K562 (cell line): ENCODE results near the gene HMGXB3. TPM values are rescaled to one million over a fixed set of nuclear protein-coding genes. Genes with fewer than 3 reads are reported as not detected.

Experiments
- ATAC-seq: fragments of 200-7000 bp; cut with Tn5 transposase; 3 replicates; pipeline ENCODE4 v1.9.1; 2020; ENCODE audit warnings: moderate library complexity
- BruUV-seq: library from RNA; stranded (reverse); fragments of 400-500 nt; replicated peaks from 2 replicates; lab custom pipeline; 2021; lab: Mats Ljungman, UMichigan
- CTCF ChIA-PET: fragments of 300-600 bp; formaldehyde crosslinking; extraction: SDS; loops from one replicate; lab custom pipeline; 2021; ENCODE audit warnings: low intra/inter-chr PET ratio; lab: Yijun Ruan, JAX
- POLR2A ChIA-PET: fragments of 300-600, 350-650 bp; sonication (Branson Sonifier 250); formaldehyde crosslinking; extraction: SDS; loops from one replicate; lab custom pipeline; 2021; ENCODE audit warnings: antibody characterized with exemption, inconsistent platforms; lab: Yijun Ruan, JAX
- DNase-seq, 4 experiments: peaks; one replicate each; pipeline versions ENCODE4 v3.0.0 to v3.0.0-alpha.2; 2011 to 2018; ENCODE audit warnings: low spot score in 3 of 4, mixed read lengths in 3 of 4; ENCODE audit errors: extremely low read depth in 1 of 4
- FAIRE-seq: peaks from 2 replicates; lab custom pipeline; 2011; peaks lifted over from hg19 to GRCh38; lab: Jason Lieb, UNC
- H2AFZ ChIP-seq: 2 replicates; pipeline ENCODE4 v1.6.0; 2011; ENCODE audit warnings: low read depth, low read length, control low read depth, inconsistent platforms
- H3K27ac ChIP-seq: fragments of 200-600 bp; 3 replicates; pipeline ENCODE4 v1.8.0; 2011; ENCODE audit warnings: low read depth, mild to moderate bottlenecking, control low read depth, inconsistent platforms, low read length, moderate library complexity, mixed read lengths; ENCODE audit errors: extremely low read depth
- H3K27me3 ChIP-seq, 2 experiments: fragments of 300-600 bp in 1 of 2; 2 replicates in 1 of 2; 3 replicates in 1 of 2; pipeline versions ENCODE4 v1.6.0 to v1.8.0; 2011; ENCODE audit warnings: inconsistent platforms in 2 of 2, low read length in 2 of 2, mild to moderate bottlenecking in 1 of 2, mixed read lengths in 1 of 2, moderate library complexity in 1 of 2; ENCODE audit not compliant: control insufficient read depth in 2 of 2, insufficient read depth in 2 of 2
- H3K36me3 ChIP-seq: fragments of 300-600 bp; 3 replicates; pipeline ENCODE4 v1.8.0; 2011; ENCODE audit warnings: mild to moderate bottlenecking, low read length, inconsistent platforms; ENCODE audit not compliant: control insufficient read depth, insufficient read depth
- H3K4me1 ChIP-seq, 2 experiments: fragments of 200-600 bp in 1 of 2; replicated peaks in 1 of 2; 2 replicates in 1 of 2; 3 replicates in 1 of 2; pipeline versions ENCODE4 v1.5.1 to v1.8.0; 2011; ENCODE audit warnings: inconsistent platforms in 2 of 2, low read length in 2 of 2, mild to moderate bottlenecking in 1 of 2, mixed read lengths in 1 of 2, moderate library complexity in 1 of 2; ENCODE audit not compliant: control insufficient read depth in 2 of 2, insufficient read depth in 2 of 2
- H3K4me2 ChIP-seq: 2 replicates; pipeline ENCODE4 v1.6.1; 2011; ENCODE audit warnings: low read length, control low read depth, inconsistent platforms, mixed read lengths; ENCODE audit not compliant: insufficient read depth
- H3K4me3 ChIP-seq: fragments of 200-600 bp; sonication (generic), shearing (Covaris generic); 2 replicates; pipeline ENCODE4 v1.5.1; 2016; ENCODE audit warnings: control low read depth, inconsistent platforms
- H3K79me2 ChIP-seq: fragments of 200-600 bp; 3 replicates; pipeline ENCODE4 v1.8.0; 2011; ENCODE audit warnings: low read length, inconsistent platforms; ENCODE audit not compliant: control insufficient read depth, insufficient read depth
- H3K9ac ChIP-seq, 2 experiments: 2 replicates each; pipeline versions ENCODE4 v1.6.0 to v1.6.1; 2011; ENCODE audit warnings: low read depth in 2 of 2, low read length in 2 of 2, control low read depth in 1 of 2, inconsistent platforms in 1 of 2, mild to moderate bottlenecking in 1 of 2, mixed read lengths in 1 of 2; ENCODE audit not compliant: insufficient read depth in 1 of 2
- H3K9me1 ChIP-seq: one replicate; pipeline ENCODE4 v1.6.0; 2011; ENCODE audit warnings: inconsistent platforms, mild to moderate bottlenecking, low read length, moderate library complexity; ENCODE audit not compliant: control insufficient read depth, insufficient read depth
- H3K9me3 ChIP-seq: replicated peaks from 2 replicates; pipeline ENCODE4 v1.5.1; 2011; ENCODE audit warnings: low read depth, low read length, inconsistent platforms; ENCODE audit not compliant: control insufficient read depth, insufficient read depth
- H4K20me1 ChIP-seq: replicated peaks from 2 replicates; pipeline ENCODE4 v1.6.1; 2011; ENCODE audit warnings: low read length, inconsistent platforms, mixed read lengths; ENCODE audit not compliant: control insufficient read depth, insufficient read depth
- CHD2 ChIP-seq: IDR thresholded peaks from 2 replicates; pipeline ENCODE4 v1.6.1; 2011; ENCODE audit warnings: low read depth, low read length
- ELF2 ChIP-seq: fragments of 250-450 bp; sonication (Bioruptor Pico); IDR thresholded peaks from 2 replicates; pipeline ENCODE4 v1.5.0; 2021; ENCODE audit warnings: mild to moderate bottlenecking
- ETV1 ChIP-seq: fragments of 450-650 bp; conservative IDR thresholded peaks from 2 replicates; pipeline ENCODE4 v1.6.1; 2016; ENCODE audit warnings: missing genetic modification characterization, control low read depth, low read depth, missing compliant biosample characterization
- FIP1L1 ChIP-seq: fragments of 200-400 bp; formaldehyde crosslinking; IDR thresholded peaks from 2 replicates; pipeline ENCODE4 v1.6.1; 2018; ENCODE audit warnings: mild to moderate bottlenecking, low read depth, low read length; ENCODE audit not compliant: poor library complexity, severe bottlenecking
- HEY1 ChIP-seq: fragments of 250-450 bp; sonication (Bioruptor Pico); IDR thresholded peaks from 2 replicates; pipeline ENCODE4 v1.5.0; 2020; ENCODE audit warnings: mild to moderate bottlenecking, moderate library complexity, borderline replicate concordance
- NEUROD1 ChIP-seq: fragments of 150-350 bp; IDR thresholded peaks from 2 replicates; pipeline ENCODE4 v1.6.1; 2014; ENCODE audit warnings: borderline replicate concordance, low read length, low read depth; ENCODE audit not compliant: partially characterized antibody
- RBM34 ChIP-seq: fragments of 200-400 bp; formaldehyde crosslinking; IDR thresholded peaks from 2 replicates; pipeline ENCODE4 v1.6.1; 2018; ENCODE audit warnings: low read length, borderline replicate concordance; ENCODE audit not compliant: insufficient read depth
- RCOR1 ChIP-seq, 2 experiments: IDR thresholded peaks; 2 replicates each; pipeline ENCODE4 v1.6.1; 2012; ENCODE audit warnings: low read depth in 2 of 2, low read length in 2 of 2, borderline replicate concordance in 1 of 2, improper control_type of control experiment in 1 of 2
- SMAD1 ChIP-seq: fragments of 150-350 bp; IDR thresholded peaks from 2 replicates; pipeline ENCODE4 v1.6.1; 2014; ENCODE audit warnings: low read length, low read depth; ENCODE audit not compliant: partially characterized antibody
- STAG1 ChIP-seq: sonication (generic); formaldehyde crosslinking; IDR thresholded peaks from 2 replicates; pipeline ENCODE4 v1.5.0; 2020; ENCODE audit warnings: missing genetic modification reagents, borderline replicate concordance
- ZBTB17 ChIP-seq: fragments of 450-650 bp; formaldehyde crosslinking; IDR thresholded peaks from 2 replicates; pipeline ENCODE4 v1.4.0; 2020; ENCODE audit warnings: mild to moderate bottlenecking
- ZNF445 ChIP-seq: fragments of 250-450 bp; sonication (Bioruptor Pico); IDR thresholded peaks from 2 replicates; pipeline ENCODE4 v1.4.0; 2020; ENCODE audit warnings: low read depth, mild to moderate bottlenecking, moderate library complexity
- WGBS: fragments of 100-300 bp; shearing (Covaris generic); methylation state at CpG from one replicate; pipeline ENCODE4 v1.1.6; 2016; ENCODE audit warnings: low coverage, mixed read lengths; ENCODE audit not compliant: insufficient coverage; ENCODE audit errors: missing lambda C conversion rate; 5-methylcytosine and 5-hydroxymethylcytosine counted together
- in situ Hi-C: fragments of 300-500 bp; cut with MboI; formaldehyde crosslinking; loops from 4 replicates; pipeline ENCODE4 v1.15.0; 2018; ENCODE audit warnings: inconsistent platforms, mixed read lengths
- intact Hi-C: fragments of 100-400 bp; cut with micrococcal nuclease; formaldehyde crosslinking; loops from 2 replicates; pipeline ENCODE4 v1.14.2; 2022
- polyA plus RNA-seq, 8 experiments: library from polyadenylated mRNA; depleted of rRNA in 4 of 8; stranded (reverse) in 5 of 8; unstranded in 3 of 8; fragments of >200 nt; fragmentation: Nextera tagmentation in 2 of 8; fragmentation: Illumina TruSeq in 1 of 8; extraction: Ambion mirVana in 2 of 8; extraction: Trizol in 1 of 8; gene quantifications; 2 replicates each; pipeline versions ENCODE4 v1.2.1 to v1.2.3, GENCODE V29; 2011 to 2014; ENCODE audit warnings: inconsistent platforms in 1 of 8, missing spikeins in 1 of 8
- total RNA-seq, 7 experiments: library from RNA; depleted of rRNA in 6 of 7; stranded (reverse); fragments of >200 nt in 6 of 7; fragmentation: Illumina TruSeq in 2 of 7; extraction: Trizol in 2 of 7; gene quantifications; 2 replicates each; pipeline versions ENCODE4 v1.2.1 to v1.2.3, GENCODE V29; 2011 to 2021; ENCODE audit warnings: low replicate concordance in 1 of 7
- TF ChIP-seq, protein P1 (sequence below): sonication (generic); formaldehyde crosslinking; IDR thresholded peaks from 2 replicates; pipeline ENCODE4 v1.8.0; 2023; ENCODE audit warnings: mild to moderate bottlenecking, missing genetic modification reagents
- TF ChIP-seq, protein P2 (sequence below): fragments of 450-650 bp; IDR thresholded peaks from 2 replicates; pipeline ENCODE4 v1.6.1; 2017; ENCODE audit warnings: mild to moderate bottlenecking, moderate library complexity
- TF ChIP-seq, protein P3 (sequence below): fragments of 450-650 bp; IDR thresholded peaks from 2 replicates; pipeline ENCODE4 v1.6.1; 2016; ENCODE audit warnings: missing biosample characterization, missing genetic modification characterization
- TF ChIP-seq, protein P4 (sequence below): fragments of 450-650 bp; formaldehyde crosslinking; IDR thresholded peaks from 2 replicates; pipeline ENCODE4 v1.4.0; 2022; ENCODE audit warnings: missing genetic modification characterization

The HMGXB3 gene
- total and polyA plus RNA-seq, 9 of the 15 experiments (the other 6 are each of a cell fraction or from before 2014, with no cell fraction given) = 1.8 to 44.1 (median 32.2) TPM

DNA sequence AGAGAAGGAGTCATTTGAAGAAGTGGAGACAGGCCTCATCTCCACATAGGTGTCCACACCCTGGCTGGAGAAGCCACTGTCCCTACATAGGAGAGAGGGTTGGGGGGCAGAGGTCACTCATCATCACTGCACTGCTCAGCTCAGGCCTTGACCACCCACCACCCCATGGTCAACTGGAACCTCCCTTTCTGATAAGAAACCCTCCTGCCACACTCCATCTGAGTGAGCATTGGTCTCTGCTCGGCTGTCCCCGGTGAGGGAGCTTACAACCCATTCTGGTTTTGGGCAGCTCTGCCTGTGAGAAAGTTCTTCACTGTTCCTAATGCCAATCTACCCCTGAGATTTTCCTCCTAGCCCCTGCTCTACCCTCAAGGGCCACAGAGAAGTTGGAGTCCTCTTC, 57.0 kb downstream of the HMGXB3 start:
- 61% methylated on average over 2 of the region's 2 CpGs for WGBS
- FAIRE-seq (no peak), DNase-seq (no peak), ATAC-seq (no peak)
- Histone ChIP-seq H3K9me3 (no peaks in the 10 kb centered on the region), H3K79me2 (no peaks in the 10 kb centered on the region), H4K20me1 (no peaks in the 10 kb centered on the region; the same call in 1 of the 2 replicates), H3K36me3 (peaks cover 30% of the 10 kb centered on the region; the same call in 2 of the 3 replicates), H3K9me1 (no peaks in the 10 kb centered on the region), H3K4me2 (no peak overlapping the region), H3K27ac (no peak overlapping the region), H3K4me3 (no peak overlapping the region), H3K4me1 (peaks cover 14 to 21% of the 10 kb centered on the region in 2 experiments; a peak in 4 of 5 replicates), H3K27me3 (peaks cover 0 to 9% of the 10 kb centered on the region in 2 experiments; a peak in 1 of 5 replicates), H3K9ac (no peak overlapping the region), H2AFZ (no peak overlapping the region)
- POLR2A ChIA-PET = interaction anchor here (0.6 kb wide), 1 partner anchor 257 kb away, joined by 3 read pairs; no protein-coding TSS in a partner anchor
- intact Hi-C loops = no loop called here
- no TSS peak for BruUV-seq
- in situ Hi-C loops = no loop called here
- CTCF ChIA-PET = no interaction called here
- TF ChIP-seq, protein P1, sequence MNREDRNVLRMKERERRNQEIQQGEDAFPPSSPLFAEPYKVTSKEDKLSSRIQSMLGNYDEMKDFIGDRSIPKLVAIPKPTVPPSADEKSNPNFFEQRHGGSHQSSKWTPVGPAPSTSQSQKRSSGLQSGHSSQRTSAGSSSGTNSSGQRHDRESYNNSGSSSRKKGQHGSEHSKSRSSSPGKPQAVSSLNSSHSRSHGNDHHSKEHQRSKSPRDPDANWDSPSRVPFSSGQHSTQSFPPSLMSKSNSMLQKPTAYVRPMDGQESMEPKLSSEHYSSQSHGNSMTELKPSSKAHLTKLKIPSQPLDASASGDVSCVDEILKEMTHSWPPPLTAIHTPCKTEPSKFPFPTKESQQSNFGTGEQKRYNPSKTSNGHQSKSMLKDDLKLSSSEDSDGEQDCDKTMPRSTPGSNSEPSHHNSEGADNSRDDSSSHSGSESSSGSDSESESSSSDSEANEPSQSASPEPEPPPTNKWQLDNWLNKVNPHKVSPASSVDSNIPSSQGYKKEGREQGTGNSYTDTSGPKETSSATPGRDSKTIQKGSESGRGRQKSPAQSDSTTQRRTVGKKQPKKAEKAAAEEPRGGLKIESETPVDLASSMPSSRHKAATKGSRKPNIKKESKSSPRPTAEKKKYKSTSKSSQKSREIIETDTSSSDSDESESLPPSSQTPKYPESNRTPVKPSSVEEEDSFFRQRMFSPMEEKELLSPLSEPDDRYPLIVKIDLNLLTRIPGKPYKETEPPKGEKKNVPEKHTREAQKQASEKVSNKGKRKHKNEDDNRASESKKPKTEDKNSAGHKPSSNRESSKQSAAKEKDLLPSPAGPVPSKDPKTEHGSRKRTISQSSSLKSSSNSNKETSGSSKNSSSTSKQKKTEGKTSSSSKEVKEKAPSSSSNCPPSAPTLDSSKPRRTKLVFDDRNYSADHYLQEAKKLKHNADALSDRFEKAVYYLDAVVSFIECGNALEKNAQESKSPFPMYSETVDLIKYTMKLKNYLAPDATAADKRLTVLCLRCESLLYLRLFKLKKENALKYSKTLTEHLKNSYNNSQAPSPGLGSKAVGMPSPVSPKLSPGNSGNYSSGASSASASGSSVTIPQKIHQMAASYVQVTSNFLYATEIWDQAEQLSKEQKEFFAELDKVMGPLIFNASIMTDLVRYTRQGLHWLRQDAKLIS = no peak
- TF ChIP-seq FIP1L1 (no peak), CHD2 (no peak), HEY1 (no peak), ZNF445 (CRISPR knock-in tag) (no peak), RBM34 (no peak), RCOR1 (IDR thresholded peaks at IDR 0.05; ENCODE audit: borderline replicate concordance in 1 of 2, low read depth in 2 of 2, low read length in 2 of 2) (no peak), SMAD1 (no peak), ELF2 (no peak), ETV1 (tag) (no peak), STAG1 (CRISPR knock-in tag) (no peak), NEUROD1 (no peak), ZBTB17 (CRISPR knock-in tag) (no peak)
- TF ChIP-seq, protein P2, sequence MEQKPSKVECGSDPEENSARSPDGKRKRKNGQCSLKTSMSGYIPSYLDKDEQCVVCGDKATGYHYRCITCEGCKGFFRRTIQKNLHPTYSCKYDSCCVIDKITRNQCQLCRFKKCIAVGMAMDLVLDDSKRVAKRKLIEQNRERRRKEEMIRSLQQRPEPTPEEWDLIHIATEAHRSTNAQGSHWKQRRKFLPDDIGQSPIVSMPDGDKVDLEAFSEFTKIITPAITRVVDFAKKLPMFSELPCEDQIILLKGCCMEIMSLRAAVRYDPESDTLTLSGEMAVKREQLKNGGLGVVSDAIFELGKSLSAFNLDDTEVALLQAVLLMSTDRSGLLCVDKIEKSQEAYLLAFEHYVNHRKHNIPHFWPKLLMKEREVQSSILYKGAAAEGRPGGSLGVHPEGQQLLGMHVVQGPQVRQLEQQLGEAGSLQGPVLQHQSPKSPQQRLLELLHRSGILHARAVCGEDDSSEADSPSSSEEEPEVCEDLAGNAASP = no peak
- TF ChIP-seq, protein P3, sequence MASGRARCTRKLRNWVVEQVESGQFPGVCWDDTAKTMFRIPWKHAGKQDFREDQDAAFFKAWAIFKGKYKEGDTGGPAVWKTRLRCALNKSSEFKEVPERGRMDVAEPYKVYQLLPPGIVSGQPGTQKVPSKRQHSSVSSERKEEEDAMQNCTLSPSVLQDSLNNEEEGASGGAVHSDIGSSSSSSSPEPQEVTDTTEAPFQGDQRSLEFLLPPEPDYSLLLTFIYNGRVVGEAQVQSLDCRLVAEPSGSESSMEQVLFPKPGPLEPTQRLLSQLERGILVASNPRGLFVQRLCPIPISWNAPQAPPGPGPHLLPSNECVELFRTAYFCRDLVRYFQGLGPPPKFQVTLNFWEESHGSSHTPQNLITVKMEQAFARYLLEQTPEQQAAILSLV (tag) = no peak
- TF ChIP-seq, protein P4, sequence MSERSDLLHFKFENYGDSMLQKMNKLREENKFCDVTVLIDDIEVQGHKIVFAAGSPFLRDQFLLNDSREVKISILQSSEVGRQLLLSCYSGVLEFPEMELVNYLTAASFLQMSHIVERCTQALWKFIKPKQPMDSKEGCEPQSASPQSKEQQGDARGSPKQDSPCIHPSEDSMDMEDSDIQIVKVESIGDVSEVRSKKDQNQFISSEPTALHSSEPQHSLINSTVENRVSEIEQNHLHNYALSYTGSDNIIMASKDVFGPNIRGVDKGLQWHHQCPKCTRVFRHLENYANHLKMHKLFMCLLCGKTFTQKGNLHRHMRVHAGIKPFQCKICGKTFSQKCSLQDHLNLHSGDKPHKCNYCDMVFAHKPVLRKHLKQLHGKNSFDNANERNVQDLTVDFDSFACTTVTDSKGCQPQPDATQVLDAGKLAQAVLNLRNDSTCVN = no peak
